ENCODE results near the gene CTU2. TPM values are rescaled to one million over a fixed set of nuclear protein-coding genes. Genes with fewer than 3 reads are reported as not detected.

The CTU2 gene
- total RNA-seq, 1 donor from 2014 or later, result 18.3 TPM

DNA sequence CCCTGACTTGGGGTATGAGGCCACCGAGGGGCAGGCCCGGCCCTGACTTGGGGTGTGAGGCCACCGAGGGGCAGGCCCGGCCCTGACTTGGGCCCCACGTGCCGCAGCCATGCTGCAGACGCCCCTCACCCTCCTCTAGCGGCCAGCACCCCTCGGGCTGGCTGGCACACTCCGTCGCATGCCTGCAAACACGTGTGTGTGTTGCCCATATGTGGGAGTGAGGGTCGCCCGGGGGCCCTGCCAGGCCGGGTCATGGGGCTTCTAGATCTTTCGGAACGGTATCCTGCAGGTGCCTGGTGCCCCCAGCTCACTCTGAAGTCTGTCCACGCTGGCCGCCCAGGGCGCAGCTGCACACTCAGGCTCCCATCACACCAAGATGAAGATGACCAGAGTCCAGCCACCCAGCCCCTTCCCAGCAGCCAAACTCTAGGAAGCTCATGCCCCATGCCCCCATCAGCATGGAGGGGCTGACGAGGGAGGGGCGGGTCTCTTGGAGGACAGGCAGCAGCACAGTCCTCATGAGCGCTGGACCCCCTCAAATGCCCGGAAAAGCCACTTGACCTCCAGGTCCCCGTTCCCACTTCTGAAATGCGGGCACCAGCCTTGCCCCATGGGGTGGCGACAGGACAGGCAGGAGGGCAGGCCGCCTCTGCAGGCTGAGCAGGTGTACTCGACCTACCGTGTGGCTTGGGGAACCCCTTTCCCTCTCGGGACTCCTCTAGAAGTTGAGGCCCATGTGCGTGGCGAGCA, 33.8 kb downstream of the CTU2 start:
- Mint-ChIP-seq H3K9me3 (ENCODE audit: unreplicated experiment) (no peaks in the 10 kb centered on the region), H3K27me3 (ENCODE audit: low read depth, unreplicated experiment) (no peaks in the 10 kb centered on the region), H3K4me3 (ENCODE audit: unreplicated experiment) (no peak overlapping the region), H3K36me3 (ENCODE audit: low read depth, unreplicated experiment) (no peaks in the 10 kb centered on the region), H3K4me1 (ENCODE audit: low read depth, unreplicated experiment) (no peaks in the 10 kb centered on the region), H3K27ac (ENCODE audit: unreplicated experiment) (no peak overlapping the region)
- Histone ChIP-seq H3K27me3 (ENCODE audit: insufficient read depth, low read length) (no peaks in the 10 kb centered on the region), H3K36me3 (ENCODE audit: insufficient read depth, low read length) (peaks cover 2% of the 10 kb centered on the region), H3K4me2 (ENCODE audit: low read length) (no peak overlapping the region), H4K20me1 (ENCODE audit: insufficient read depth, low read length) (peaks cover 79% of the 10 kb centered on the region), H2AFZ (ENCODE audit: low read depth, low read length) (no peak overlapping the region), H3K4me3 (ENCODE audit: insufficient read depth, low read depth, low read length) (no peak overlapping the region), H3K27ac (ENCODE audit: low read depth, low read length) (no peak overlapping the region), H3K9me3 (ENCODE audit: insufficient read depth, low read depth, low read length) (no peaks in the 10 kb centered on the region), H3K79me2 (ENCODE audit: insufficient read depth, low read length) (peaks cover 32% of the 10 kb centered on the region), H3K4me1 (ENCODE audit: insufficient read depth, low read length) (no peaks in the 10 kb centered on the region), H3K9ac (ENCODE audit: low read length) (no peak overlapping the region)
- FAIRE-seq (no peak), DNase-seq (ENCODE audit: low read depth) (no peak)
- TF ChIP-seq, protein P1, sequence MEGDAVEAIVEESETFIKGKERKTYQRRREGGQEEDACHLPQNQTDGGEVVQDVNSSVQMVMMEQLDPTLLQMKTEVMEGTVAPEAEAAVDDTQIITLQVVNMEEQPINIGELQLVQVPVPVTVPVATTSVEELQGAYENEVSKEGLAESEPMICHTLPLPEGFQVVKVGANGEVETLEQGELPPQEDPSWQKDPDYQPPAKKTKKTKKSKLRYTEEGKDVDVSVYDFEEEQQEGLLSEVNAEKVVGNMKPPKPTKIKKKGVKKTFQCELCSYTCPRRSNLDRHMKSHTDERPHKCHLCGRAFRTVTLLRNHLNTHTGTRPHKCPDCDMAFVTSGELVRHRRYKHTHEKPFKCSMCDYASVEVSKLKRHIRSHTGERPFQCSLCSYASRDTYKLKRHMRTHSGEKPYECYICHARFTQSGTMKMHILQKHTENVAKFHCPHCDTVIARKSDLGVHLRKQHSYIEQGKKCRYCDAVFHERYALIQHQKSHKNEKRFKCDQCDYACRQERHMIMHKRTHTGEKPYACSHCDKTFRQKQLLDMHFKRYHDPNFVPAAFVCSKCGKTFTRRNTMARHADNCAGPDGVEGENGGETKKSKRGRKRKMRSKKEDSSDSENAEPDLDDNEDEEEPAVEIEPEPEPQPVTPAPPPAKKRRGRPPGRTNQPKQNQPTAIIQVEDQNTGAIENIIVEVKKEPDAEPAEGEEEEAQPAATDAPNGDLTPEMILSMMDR (IDR thresholded peaks at IDR 0.05; ENCODE audit: insufficient read depth, low read depth, low read length), result no peak
- no peak for TF ChIP-seq EZH2 (IDR thresholded peaks at IDR 0.05; ENCODE audit: insufficient read depth, low read length)

DNA sequence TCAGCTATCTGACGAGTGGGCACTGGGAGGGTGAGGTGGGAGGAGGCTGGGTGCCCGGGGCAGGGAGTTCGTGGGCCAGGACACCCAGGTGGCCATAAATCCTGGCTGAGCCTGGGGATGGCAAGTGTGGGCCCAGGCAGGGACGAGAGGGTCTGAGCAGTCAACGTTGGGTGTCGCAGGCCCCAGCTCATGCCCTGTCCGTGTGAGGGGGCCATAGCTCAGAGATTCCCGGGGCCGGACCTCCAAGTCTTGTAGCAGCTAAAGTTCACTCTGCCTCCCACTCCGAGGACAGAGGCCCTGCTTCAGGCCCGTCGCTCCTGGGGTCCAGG, 34.4 kb downstream of the CTU2 start:
- Mint-ChIP-seq H3K9me3 (ENCODE audit: unreplicated experiment) (no peaks in the 10 kb centered on the region), H3K4me1 (ENCODE audit: low read depth, unreplicated experiment) (no peaks in the 10 kb centered on the region), H3K27me3 (ENCODE audit: low read depth, unreplicated experiment) (no peaks in the 10 kb centered on the region), H3K36me3 (ENCODE audit: low read depth, unreplicated experiment) (no peaks in the 10 kb centered on the region), H3K27ac (ENCODE audit: unreplicated experiment) (no peak overlapping the region), H3K4me3 (ENCODE audit: unreplicated experiment) (no peak overlapping the region)
- Histone ChIP-seq H3K4me3 (ENCODE audit: insufficient read depth, low read depth, low read length) (no peak overlapping the region), H3K9ac (ENCODE audit: low read length) (no peak overlapping the region), H4K20me1 (ENCODE audit: insufficient read depth, low read length) (peaks cover 74% of the 10 kb centered on the region), H3K4me2 (ENCODE audit: low read length) (no peak overlapping the region), H3K79me2 (ENCODE audit: insufficient read depth, low read length) (peaks cover 27% of the 10 kb centered on the region), H3K9me3 (ENCODE audit: insufficient read depth, low read depth, low read length) (no peaks in the 10 kb centered on the region), H3K4me1 (ENCODE audit: insufficient read depth, low read length) (no peaks in the 10 kb centered on the region), H3K36me3 (ENCODE audit: insufficient read depth, low read length) (peaks cover 2% of the 10 kb centered on the region), H2AFZ (ENCODE audit: low read depth, low read length) (no peak overlapping the region), H3K27me3 (ENCODE audit: insufficient read depth, low read length) (no peaks in the 10 kb centered on the region), H3K27ac (ENCODE audit: low read depth, low read length) (no peak overlapping the region)
- DNase-seq (ENCODE audit: low read depth), result no peak
- no peak for FAIRE-seq
- TF ChIP-seq, protein P1 (IDR thresholded peaks at IDR 0.05; ENCODE audit: insufficient read depth, low read depth, low read length), result no peak
- no peak for TF ChIP-seq EZH2 (IDR thresholded peaks at IDR 0.05; ENCODE audit: insufficient read depth, low read length)

DNA sequence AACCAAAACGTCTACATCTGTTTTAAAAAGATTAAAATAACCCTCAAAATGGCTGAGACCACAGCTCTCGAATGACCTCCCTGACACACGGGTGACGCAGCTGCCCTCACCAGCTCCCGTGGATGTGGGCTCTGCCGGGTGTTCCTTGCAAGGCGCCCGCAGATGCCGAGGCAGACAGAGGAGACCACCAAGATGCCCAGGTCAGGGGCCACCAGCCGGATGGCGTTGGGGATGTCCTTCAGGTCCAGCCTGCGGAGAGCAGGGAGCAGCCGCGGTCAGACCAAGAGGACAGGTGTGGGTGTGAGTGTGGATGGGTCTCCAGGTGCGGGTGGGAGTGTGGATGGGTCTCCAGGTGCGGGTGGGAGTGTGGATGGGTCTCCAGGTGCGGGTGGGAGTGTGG, 35.1 kb downstream of the CTU2 start:
- Mint-ChIP-seq H3K36me3 (ENCODE audit: low read depth, unreplicated experiment) (no peaks in the 10 kb centered on the region), H3K4me1 (ENCODE audit: low read depth, unreplicated experiment) (no peaks in the 10 kb centered on the region), H3K4me3 (ENCODE audit: unreplicated experiment) (no peak overlapping the region), H3K27me3 (ENCODE audit: low read depth, unreplicated experiment) (no peaks in the 10 kb centered on the region), H3K9me3 (ENCODE audit: unreplicated experiment) (no peaks in the 10 kb centered on the region), H3K27ac (ENCODE audit: unreplicated experiment) (no peak overlapping the region)
- Histone ChIP-seq H3K79me2 (ENCODE audit: insufficient read depth, low read length) (peaks cover 24% of the 10 kb centered on the region), H3K9ac (ENCODE audit: low read length) (no peak overlapping the region), H4K20me1 (ENCODE audit: insufficient read depth, low read length) (peaks cover 74% of the 10 kb centered on the region), H2AFZ (ENCODE audit: low read depth, low read length) (no peak overlapping the region), H3K4me1 (ENCODE audit: insufficient read depth, low read length) (no peaks in the 10 kb centered on the region), H3K27me3 (ENCODE audit: insufficient read depth, low read length) (no peaks in the 10 kb centered on the region), H3K27ac (ENCODE audit: low read depth, low read length) (no peak overlapping the region), H3K4me3 (ENCODE audit: insufficient read depth, low read depth, low read length) (no peak overlapping the region), H3K9me3 (ENCODE audit: insufficient read depth, low read depth, low read length) (no peaks in the 10 kb centered on the region), H3K36me3 (ENCODE audit: insufficient read depth, low read length) (peaks cover 2% of the 10 kb centered on the region), H3K4me2 (ENCODE audit: low read length) (no peak overlapping the region)
- FAIRE-seq (no peak), DNase-seq (ENCODE audit: low read depth) (no peak)
- TF ChIP-seq, protein P1 (IDR thresholded peaks at IDR 0.05; ENCODE audit: insufficient read depth, low read depth, low read length), result no peak
- TF ChIP-seq EZH2 (IDR thresholded peaks at IDR 0.05; ENCODE audit: insufficient read depth, low read length), result no peak

Measured in astrocyte (in vitro differentiated cells and primary cell).